HG02884 (cell line): ENCODE data around the gene CD69.

Source experiments
- ATAC-seq: cut with Tn5 transposase; IDR thresholded peaks from one replicate; pipeline ENCODE4 v1.9.1; 2021; ENCODE audit warnings: mild to moderate bottlenecking, moderate library complexity; ENCODE audit not compliant: unreplicated experiment

Gene CD69

DNA sequence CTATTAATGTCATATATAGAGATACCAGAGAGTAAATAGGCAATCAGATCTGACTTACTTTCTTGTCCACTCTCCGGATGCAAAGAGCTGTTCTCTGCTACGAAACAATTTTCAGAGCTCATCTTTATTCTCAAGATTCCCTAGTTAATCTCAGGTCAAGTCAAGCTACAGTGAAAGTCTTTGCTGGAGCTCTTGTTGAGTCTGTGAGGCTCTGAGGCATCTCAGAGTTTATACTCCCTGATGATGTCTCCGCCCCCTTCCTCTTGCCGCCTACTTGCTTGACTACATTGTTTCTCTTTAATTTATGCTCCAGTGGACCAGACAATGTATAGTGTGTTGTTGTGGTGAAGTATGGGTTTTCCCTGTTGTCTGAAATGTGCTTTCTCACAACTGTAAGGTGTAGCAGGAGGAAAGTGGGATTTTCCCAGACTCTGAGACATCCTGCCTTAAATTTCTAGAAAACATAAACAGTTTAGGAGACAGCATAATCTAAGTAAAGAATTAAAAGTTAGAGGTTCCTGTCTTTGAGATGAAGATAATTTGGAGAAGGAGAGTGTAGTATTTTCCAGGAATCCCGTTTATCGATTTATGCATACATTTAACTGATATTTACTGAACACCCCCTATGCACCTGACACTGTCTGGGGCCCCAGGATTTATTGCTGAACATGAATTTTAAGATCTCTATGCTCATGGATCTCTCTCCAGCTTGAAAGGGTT, at the start of gene CD69:
CD69 (minus strand) TSS at position 203 of the 720 bp plus-strand sequence; CDS start at position 122, 81 bp downstream.
- peak; percentile 40 for ATAC-seq

DNA sequence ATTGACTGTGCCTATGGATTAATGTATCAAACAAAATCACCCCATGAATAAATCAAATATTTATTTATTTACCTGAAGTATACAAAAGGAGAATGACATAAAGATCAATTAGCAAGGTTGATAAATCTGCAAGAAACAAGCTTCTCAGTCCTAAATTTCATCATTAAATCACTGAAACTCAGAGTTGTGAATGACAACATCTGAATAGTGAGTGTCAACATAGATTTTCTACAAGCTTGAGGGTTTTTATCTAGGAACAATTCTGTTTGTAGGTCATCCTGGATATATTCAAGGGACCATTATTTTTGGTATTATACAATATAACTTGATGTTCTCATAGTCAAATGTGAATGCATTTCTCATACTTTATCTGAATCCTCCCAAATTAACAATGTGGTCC, 49.2 kb upstream of the CD69 start:
- ATAC-seq = no peak

DNA sequence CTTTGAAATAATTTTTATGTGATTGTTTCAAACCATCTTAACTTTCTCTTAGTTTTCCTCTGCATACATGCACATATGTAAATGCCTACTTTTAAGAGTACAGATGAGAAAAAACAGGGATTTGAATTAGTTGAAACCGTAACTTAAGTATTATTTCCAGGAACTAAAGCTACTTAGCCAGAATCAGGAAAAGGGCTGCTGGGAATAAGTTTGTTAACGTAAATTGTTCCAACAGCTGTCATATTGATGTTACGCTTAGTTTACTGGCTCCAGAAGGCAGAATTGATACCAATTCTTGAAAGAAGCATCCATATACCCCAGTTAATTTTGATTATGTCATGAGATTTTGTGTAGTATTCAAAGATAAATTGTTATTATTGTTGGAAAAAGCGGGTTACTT, 48.6 kb upstream of the CD69 start:
- no peak for ATAC-seq

DNA sequence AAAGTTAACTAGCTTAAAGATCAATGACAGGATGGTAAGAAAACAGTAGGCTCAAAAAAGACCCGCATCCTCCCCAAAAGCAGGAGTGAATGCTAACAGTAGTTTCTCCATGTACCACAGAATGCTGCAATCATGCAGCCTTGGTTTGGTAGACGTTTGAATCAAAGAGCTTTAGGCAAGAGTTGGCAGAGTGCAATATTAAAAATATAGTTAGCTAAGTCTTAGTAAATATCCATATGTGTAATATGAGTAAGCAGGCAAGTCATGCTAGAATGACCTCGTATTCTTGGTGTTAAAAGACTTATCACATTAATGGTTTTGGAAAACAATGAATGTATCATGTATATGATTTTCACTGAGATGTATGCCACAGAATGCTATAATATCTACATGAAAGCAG, 47.8 kb upstream of the CD69 start:
- no peak for ATAC-seq

DNA sequence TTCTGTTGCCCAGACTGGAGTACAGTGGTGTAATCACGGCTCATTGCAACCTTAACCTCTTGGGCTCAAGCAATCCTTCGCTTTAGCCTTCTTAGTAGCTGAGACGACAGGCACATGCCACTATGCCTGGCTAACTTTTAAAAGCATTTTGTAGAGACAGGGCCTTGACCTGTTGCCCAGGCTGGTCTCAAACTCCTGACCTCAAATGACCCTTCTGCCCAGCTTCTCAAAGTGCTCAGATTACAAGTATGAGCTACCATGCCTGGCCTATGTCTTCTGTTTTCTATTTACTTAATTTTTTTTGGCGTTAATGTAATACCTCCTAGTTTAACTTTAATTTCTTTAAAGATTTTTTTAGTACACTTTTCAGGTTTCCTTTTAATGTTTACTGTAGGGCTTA, 46.0 kb upstream of the CD69 start:
- ATAC-seq = no peak

DNA sequence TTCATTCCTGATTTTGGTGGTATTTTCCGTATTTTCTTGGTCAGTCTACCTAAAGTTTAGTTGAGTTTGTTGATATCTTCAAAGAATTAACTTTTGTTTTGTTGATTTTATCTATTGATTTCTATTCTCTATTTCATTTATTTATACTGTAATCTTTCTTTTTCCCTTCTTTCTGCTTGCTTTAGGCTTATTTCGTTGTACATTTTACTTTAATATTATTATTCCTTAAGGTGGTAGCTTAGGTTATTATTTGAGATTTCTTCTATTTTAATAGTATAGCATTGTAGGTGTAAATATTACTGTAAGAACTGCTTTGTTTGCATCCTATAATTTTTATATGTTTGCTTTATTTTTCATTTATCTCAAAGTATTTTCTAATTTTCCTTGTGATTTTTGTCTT, 45.2 kb upstream of the CD69 start:
- ATAC-seq = no peak

DNA sequence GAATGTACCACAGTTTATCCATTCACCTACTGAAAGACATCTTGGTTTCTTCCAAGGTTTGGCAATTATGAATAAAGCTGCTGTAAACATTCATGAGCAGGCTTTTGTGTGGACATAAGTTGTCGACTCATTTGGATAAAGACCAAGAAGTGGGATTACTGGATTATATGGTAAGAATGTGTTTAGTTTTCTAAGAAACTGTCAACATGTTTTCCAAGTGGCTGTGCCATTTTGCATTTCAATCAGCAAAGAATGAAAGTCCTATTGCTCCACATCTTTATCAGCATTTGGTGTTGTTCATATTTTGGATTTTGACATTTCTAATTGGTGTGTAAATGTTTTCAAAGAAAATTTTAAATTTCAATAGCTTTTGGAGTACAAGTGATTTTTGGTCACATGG, 39.3 kb upstream of the CD69 start:
- no peak for ATAC-seq

DNA sequence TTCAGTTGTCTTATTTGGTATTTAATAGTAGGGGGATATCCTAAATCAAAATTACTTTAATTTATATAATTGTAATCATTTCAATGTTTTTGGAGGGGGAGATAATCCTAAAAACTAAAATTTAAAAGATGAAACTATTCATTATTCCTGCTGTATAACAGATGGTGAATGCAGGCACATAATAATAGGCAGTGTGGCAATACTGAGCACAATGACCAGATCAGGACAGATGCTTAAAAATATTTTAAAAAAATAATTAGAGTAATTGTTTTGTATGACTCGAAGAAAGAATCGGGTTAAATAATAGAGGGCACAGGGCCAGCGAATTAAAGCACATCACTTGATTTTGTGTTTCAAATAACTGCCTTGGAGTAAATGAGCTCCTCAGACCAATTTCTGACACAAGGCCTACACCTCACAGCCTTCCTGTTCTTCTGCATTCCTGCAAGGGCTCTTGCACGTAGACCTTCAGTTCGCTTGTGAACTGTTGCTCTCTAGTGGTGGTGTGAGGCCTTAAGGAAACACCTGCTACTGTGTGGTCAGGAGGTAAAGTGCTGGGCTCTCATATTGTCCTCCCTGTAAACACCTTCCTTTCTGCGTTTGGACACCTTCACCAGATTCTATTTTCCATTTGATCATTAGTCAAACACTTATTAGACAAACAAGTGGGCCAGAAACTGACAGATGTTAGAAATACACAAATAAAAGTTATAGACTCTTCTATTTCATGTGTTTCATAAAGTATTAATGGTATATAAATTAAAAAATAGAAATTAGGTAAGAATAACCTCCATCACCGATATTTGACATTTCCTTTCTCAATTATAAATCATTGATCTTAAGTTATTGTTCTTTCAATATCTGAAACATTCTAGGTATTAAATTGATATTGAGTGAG, 37.3 kb upstream of the CD69 start:
- peak; percentile 88 for ATAC-seq

DNA sequence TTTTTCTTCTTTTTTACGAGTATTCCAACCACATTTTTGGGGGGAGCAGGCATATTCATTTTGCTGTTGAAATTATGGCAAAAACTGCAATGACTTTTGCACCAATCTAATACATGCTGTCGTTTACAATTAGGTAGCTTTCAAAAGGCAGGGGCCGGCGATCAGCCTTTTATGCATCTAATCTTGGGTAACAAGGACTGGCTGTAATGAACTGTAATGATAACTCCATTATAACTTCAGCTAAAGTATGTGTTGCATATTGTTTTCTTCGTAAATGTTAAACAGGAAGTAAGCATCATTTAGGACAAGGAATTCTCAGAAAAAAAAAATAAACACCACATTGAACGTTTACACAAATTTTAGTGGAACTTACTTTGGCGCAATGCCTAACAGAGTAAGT, 36.3 kb upstream of the CD69 start:
- ATAC-seq = no peak

DNA sequence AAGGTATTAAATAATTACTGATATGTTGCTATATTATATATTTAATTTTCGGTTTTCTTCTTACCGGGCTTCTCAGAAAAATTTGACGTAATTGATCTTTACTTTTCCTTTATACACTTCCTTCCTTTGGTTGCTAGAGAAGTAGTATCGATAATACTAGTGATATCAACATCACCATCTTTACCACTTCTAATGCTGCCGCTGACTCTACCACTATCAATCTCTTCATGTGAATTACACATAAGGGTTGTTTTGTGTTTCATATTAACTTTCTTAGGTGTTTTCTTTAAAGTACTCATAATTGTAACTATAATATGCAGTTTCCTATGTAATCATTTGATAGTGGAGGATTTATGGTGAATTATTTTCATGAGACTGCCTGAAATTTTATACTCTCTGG, 35.6 kb upstream of the CD69 start:
- ATAC-seq = no peak

DNA sequence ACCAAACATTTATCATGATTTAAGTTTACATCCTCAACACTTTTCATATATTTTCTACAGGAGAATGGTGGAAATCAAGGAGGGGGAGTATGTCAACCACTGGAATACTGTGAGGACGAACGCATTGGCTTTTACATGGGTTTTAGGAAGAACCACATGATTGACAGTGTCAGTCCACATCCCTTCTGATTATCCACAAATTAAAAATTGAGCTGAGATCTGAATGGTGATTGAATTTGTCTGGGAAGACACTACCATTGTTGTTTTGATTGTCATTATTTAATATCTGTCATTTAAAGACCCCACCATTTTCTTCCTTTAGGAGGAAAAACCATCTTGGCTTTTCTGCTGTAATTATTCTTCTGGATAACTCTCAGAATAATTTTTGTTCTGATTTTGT, 35.2 kb upstream of the CD69 start:
- no peak for ATAC-seq

DNA sequence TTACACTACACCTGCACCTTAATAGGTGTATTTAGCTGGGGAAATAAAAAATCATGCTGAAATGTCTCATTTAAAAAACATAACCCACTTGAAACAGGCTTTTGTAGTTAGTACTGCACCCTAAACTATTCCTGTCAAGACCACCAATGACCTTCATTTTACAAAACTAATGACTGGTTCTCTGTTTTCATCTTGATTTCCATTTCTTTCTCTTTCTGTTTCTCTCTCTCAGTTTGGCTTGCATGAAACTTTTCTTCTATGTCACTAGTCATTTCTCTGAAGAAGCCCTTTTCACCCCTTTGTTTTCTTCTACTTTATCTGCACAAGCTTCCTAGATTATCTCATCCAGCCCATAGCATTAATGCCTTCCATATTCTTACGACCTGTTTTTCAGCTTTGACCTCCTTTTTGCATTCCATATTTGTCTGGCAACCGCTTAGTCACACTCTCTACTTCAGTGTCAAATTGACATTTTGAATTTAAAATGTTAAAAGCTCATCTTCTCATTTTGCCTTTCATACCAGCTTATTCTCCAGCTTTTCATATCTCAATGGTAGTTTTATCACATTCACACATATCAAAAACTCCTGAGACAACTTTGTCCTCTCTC, 33.9 kb upstream of the CD69 start:
- no peak for ATAC-seq

DNA sequence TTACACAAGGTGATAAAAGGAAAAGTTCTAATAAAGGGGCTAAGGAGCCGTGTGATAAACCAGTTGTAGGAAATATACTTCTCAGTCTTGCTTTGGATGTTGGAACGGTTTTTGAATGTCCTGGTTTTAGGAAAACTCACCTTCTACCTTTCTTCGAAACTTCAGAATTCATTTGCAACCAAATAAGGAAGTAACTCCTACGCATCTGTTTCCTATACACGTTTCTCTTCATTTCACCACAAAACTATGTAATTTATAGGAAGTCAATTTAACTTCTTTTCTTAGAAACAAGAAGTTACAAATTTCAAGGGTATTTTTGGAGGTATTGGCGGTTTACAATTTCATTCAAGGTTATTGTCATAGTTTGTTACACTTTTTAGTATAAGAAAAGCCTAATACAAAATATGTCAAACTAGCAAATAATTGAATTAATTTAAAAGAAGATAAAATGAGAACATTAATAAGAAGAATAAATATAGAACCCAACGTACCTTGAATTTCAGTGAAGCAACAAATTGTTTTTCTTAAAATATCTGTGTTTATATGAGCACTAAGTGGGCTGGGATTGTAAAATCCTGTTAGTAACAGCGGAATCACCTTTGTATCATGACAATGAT, 33.2 kb upstream of the CD69 start:
- no peak for ATAC-seq

DNA sequence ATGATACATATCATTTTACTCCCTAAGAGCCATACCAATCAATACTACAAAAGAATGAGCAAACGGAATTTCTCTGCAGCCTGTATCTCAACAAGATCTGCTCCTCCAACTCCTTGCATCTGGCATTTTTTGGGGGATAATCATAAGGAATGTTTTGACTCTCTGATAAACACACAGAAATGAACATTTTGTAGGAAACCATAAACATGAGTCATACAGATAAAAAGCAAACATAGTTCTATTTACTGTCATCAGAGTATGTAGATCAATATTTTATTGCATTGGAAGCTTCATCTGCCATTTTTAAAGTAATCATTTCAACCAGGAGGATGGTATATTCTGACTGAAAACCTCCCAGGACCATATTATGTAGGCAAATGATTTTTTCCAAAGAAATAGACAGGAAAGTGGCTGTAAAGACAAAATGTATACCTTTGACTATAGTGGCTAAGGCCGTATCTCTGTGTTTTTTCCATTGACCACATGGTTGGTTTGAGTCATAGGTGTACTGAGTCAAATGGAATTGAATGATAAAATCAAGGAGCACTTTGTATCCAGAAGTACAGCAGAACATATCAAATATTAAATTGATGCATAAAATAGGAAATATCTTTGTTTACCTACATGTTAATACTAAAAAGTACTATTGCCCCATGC, 32.4 kb upstream of the CD69 start:
- no peak for ATAC-seq

DNA sequence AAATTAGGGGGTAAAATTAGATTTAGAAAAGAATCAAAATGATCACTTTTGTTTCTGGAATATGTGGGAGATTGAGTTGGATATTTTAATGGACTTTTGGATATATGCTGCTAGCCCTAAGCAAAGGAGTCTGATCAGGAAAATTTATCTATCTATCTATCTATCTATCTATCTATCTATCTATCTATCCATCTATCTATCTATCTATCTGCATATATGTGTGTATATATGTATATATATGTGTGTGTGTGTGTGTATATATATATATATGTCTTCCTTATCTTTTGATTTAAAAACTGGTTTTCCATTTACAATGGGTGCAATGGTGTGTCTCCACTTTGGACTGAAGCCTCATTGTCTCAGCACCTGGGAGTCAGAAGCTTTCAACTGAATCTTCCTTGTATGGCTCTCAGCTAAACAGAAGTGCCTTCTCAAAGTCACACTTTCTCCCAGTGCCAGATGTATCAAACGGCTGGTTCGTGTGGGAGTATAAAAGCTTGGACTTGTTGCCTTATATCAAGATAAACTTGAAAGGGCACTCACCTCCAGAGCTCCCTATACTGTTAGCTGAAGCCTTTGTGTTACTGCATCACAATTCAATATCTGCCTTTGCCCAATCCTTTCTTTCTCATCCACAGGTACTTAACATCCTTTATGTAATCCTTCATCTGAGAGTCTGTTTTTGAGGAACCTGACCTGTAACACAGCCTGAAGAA, 31.6 kb upstream of the CD69 start:
- ATAC-seq = no peak

DNA sequence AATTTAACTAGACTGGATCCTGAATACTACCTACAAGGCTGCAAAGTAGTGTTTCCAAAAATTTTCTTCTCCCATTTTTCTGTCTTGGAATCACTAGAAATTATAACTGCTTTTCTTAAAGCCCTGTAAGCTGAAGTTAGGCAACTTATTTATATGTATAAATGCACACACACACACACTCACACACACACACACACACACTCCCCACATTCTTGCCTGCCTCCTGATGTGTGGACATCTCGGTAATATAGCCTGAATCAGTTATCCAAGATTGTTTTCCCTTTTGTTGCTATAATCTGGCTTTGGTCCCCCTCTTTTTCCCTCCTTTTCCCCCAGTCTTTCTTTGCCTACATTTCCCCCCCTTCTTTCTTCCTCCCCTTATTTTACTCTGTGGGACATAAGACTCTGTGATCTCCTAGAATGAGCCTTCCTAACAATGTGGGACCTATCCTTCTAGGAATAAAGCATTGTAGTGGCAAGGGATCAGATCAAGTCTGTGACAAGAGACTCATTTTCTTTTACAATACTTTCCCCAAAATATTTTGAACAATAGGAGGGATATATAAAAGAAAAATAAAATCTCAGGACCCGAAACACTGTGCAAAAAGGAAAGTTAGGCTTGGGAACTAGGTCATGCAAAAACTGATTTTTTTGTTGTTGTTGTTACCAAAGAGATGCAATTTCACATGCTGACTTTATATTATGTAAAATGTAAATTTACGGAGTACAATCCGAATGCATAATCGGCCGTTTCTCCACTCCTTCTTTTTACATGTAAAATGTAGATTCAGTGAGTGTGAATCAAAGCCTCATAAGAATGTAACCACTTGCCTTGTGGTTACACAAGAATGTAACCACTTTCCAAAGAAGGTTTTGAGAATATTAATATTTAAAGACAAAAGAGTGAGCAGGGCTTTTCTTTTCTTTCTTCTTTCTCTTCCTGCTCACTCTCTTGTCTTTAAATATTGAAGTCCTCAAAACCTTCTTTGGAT, 26.3 kb upstream of the CD69 start:
- ATAC-seq = no peak

DNA sequence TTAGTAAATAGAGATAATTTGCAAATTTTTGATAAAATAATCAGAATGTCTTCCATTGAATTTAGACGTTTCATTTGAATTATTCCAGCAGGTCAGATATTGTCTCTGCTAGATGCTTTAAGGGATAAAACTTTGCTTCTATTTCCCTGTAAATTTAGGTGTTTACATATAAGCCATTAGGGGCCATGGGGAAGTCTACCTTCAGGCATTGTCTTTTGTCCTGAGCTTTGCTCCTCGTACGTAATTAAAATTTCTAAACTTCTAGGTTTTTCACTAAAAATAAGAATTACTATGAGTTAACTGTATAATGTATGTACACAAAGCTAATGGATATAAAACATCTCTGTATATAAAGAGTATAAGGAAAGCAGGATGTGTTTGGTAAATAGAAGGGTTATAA, 24.1 kb upstream of the CD69 start:
- no peak for ATAC-seq

DNA sequence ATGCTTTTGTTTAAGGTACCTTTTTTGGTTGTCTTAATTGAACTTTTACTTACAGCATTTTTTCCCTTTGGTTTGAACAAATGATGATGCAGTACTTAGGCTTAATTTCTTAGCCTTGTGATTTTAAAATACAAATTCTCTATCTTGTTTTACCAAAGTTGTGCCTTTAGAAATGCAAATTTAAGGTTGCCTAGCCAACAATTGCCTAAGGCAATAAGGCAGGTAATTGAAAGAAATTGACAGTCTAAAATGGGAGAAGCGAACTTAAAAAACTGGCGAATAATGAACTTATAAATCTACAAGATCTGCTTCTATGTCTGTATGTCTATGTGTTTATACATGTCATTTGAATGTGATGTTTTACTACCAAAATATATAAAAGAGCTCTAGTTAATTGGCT, 23.6 kb upstream of the CD69 start:
- ATAC-seq = no peak
